Bronchial epithelial cell (primary cell): ENCODE measurements around the gene TBX19. TPM values are rescaled to one million over a fixed set of nuclear protein-coding genes. Genes with fewer than 3 reads are reported as not detected.
A peak's percentile ranks its signal among the peaks of the same experiment; 100 is the strongest.

Experiments
- DNase-seq: peaks from one replicate; pipeline ENCODE4 v3.0.0-alpha.2; 2010; ENCODE audit warnings: low read depth
- FAIRE-seq: peaks from 2 replicates; lab custom pipeline; 2011; peaks lifted over from hg19 to GRCh38; lab: Jason Lieb, UNC
- H3K27me3 ChIP-seq: 2 replicates; pipeline ENCODE4 v1.5.1; 2011; ENCODE audit warnings: low read length; ENCODE audit not compliant: control insufficient read depth, insufficient read depth
- H3K36me3 ChIP-seq: 2 replicates; pipeline ENCODE4 v1.5.1; 2011; ENCODE audit warnings: low read length; ENCODE audit not compliant: control insufficient read depth, insufficient read depth
- H3K4me3 ChIP-seq: 2 replicates; pipeline ENCODE4 v1.5.1; 2011; ENCODE audit warnings: mild to moderate bottlenecking, low read depth, low read length, control low read depth
- total RNA-seq: library from RNA; depleted of rRNA; stranded (reverse); fragments of >200 nt; gene quantifications from 2 replicates; pipeline ENCODE4 v1.2.1, GENCODE V29; 2014
- TF ChIP-seq, protein P1 (sequence below): IDR thresholded peaks from 2 replicates; pipeline ENCODE4 v1.5.1; 2011; ENCODE audit warnings: mild to moderate bottlenecking, moderate library complexity, low read length, control low read depth, inconsistent platforms; ENCODE audit not compliant: insufficient read depth, severe bottlenecking

TBX19 gene
- total RNA-seq, 1 donor from 2014 or later, result 0.79 TPM

GRCh38 chr1:168360151-168361021, 79.7 kb downstream of the TBX19 start:
- FAIRE-seq, result no peak
- TF ChIP-seq, protein P1, sequence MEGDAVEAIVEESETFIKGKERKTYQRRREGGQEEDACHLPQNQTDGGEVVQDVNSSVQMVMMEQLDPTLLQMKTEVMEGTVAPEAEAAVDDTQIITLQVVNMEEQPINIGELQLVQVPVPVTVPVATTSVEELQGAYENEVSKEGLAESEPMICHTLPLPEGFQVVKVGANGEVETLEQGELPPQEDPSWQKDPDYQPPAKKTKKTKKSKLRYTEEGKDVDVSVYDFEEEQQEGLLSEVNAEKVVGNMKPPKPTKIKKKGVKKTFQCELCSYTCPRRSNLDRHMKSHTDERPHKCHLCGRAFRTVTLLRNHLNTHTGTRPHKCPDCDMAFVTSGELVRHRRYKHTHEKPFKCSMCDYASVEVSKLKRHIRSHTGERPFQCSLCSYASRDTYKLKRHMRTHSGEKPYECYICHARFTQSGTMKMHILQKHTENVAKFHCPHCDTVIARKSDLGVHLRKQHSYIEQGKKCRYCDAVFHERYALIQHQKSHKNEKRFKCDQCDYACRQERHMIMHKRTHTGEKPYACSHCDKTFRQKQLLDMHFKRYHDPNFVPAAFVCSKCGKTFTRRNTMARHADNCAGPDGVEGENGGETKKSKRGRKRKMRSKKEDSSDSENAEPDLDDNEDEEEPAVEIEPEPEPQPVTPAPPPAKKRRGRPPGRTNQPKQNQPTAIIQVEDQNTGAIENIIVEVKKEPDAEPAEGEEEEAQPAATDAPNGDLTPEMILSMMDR, result no peak

DNA sequence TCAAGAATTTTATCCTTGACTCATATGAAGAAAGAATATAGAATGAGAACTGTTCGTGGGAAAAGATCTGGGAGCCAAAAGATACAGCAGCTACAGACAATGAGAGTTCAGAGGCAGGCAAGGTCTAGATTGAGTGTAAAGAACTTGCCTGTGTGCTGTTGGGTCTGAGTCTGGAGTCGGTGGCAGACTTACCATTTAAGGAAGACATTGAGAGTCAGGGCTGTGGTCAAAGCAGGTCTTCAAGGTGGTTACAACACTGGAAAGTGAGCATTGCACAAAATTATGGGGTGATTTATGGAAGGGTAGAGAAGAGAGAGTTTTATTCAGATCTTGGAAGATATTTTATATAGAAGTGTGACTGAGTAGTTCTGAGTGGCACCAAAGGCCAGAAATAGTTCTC, 80.6 kb downstream of the TBX19 start:
- TF ChIP-seq, protein P1, result no peak
- DNase-seq (no peak), FAIRE-seq (no peak)
- no peaks in the 10 kb centered on the region for H3K36me3 ChIP-seq
- H3K4me3 ChIP-seq, result no peak overlapping the region
- H3K27me3 ChIP-seq, result peaks cover 2% of the 10 kb centered on the region

More at GRCh38 chr1:168360151-168361021, 79.7 kb downstream of the TBX19 start:
- DNase-seq, result peak; percentile 77
- H3K27me3 ChIP-seq, result peaks cover 2% of the 10 kb centered on the region
- no peak overlapping the region for H3K4me3 ChIP-seq
- no peaks in the 10 kb centered on the region for H3K36me3 ChIP-seq

GRCh38 chr1:168362991-168363390, 82.3 kb downstream of the TBX19 start:
- H3K27me3 ChIP-seq, result peaks cover 2% of the 10 kb centered on the region
- TF ChIP-seq, protein P1, result no peak
- no peak overlapping the region for H3K4me3 ChIP-seq
- FAIRE-seq (no peak), DNase-seq (no peak)
- no peaks in the 10 kb centered on the region for H3K36me3 ChIP-seq

Other genes starting within 250 kb of the TBX19 start
- 7.4 and 8.2 TPM in 2 replicates for gene GPR161, start 143.9 kb upstream of the TBX19 start, total RNA-seq
- gene TIPRL, start 101.9 kb upstream of the TBX19 start, total RNA-seq, result 25.3 and 38.5 TPM in 2 replicates
- gene SFT2D2, start 54.9 kb upstream of the TBX19 start, total RNA-seq, result 22.4 and 29.7 TPM in 2 replicates